Glutamatergic neuron (in vitro differentiated cells): ENCODE measurements around the gene MAST1. TPM values are rescaled to one million over a fixed set of nuclear protein-coding genes. Genes with fewer than 3 reads are reported as not detected.
"Not testable (repeated sequence)": the region's sequence is repeated elsewhere in the genome, so short reads cannot be mapped to it uniquely, and the experiment has no call there.

Source experiments
- DNase-seq: peaks from one replicate; pipeline ENCODE4 v3.0.0; 2022
- H3K27ac Mint-ChIP-seq: one replicate; pipeline ENCODE4 v1.8.0; 2020; ENCODE audit warnings: mild to moderate bottlenecking, mixed read lengths, inconsistent platforms; ENCODE audit not compliant: unreplicated experiment
- H3K27me3 Mint-ChIP-seq: one replicate; pipeline ENCODE4 v1.8.0; 2020; ENCODE audit warnings: mild to moderate bottlenecking, moderate library complexity, mixed read lengths, inconsistent platforms; ENCODE audit not compliant: unreplicated experiment
- H3K36me3 Mint-ChIP-seq: one replicate; pipeline ENCODE4 v1.8.0; 2020; ENCODE audit warnings: mild to moderate bottlenecking, mixed read lengths, inconsistent platforms; ENCODE audit not compliant: unreplicated experiment
- H3K4me1 Mint-ChIP-seq: one replicate; pipeline ENCODE4 v1.8.0; 2020; ENCODE audit warnings: mild to moderate bottlenecking, low read depth, mixed read lengths, inconsistent platforms; ENCODE audit not compliant: unreplicated experiment
- H3K4me3 Mint-ChIP-seq: one replicate; pipeline ENCODE4 v1.8.0; 2020; ENCODE audit warnings: mild to moderate bottlenecking, mixed read lengths, inconsistent platforms; ENCODE audit not compliant: unreplicated experiment
- H3K9me3 Mint-ChIP-seq: one replicate; pipeline ENCODE4 v1.8.0; 2020; ENCODE audit warnings: mild to moderate bottlenecking, moderate library complexity, mixed read lengths, inconsistent platforms; ENCODE audit not compliant: unreplicated experiment
- CTCF ChIP-seq: fragments of 200-600 bp; sonication (generic); IDR thresholded peaks from one replicate; pipeline ENCODE4 v1.5.0; 2021; ENCODE audit not compliant: partially characterized antibody, unreplicated experiment
- total RNA-seq: library from RNA; stranded (reverse); fragmentation: NEBNext Ultra II Directional; extraction: Animal tissue kit (Norgen Biotek cat#: 25700); gene quantifications from one replicate; pipeline ENCODE4 v1.2.1, GENCODE V29; 2021; ENCODE audit not compliant: unreplicated experiment

The MAST1 gene
- total RNA-seq, 1 donor from 2014 or later, result 230 TPM

GRCh38 chr19:12815088-12815487 is 23.2 kb upstream of the MAST1 start:
- TF ChIP-seq CTCF, result no peak
- H3K4me1 Mint-ChIP-seq, result no peaks in the 10 kb centered on the region
- H3K4me3 Mint-ChIP-seq, result no peak overlapping the region
- H3K36me3 Mint-ChIP-seq, result no peaks in the 10 kb centered on the region
- DNase-seq, result no peak
- H3K9me3 Mint-ChIP-seq, result no peaks in the 10 kb centered on the region
- H3K27me3 Mint-ChIP-seq, result no peaks in the 10 kb centered on the region
- H3K27ac Mint-ChIP-seq, result no peak overlapping the region

GRCh38 chr19:12817188-12817587 is 21.1 kb upstream of the MAST1 start:
- DNase-seq, H3K27me3 Mint-ChIP-seq: not testable (repeated sequence)

GRCh38 chr19:12817810-12818209 is 20.5 kb upstream of the MAST1 start:
- H3K27ac Mint-ChIP-seq, H3K36me3 Mint-ChIP-seq, DNase-seq, H3K4me1 Mint-ChIP-seq, H3K27me3 Mint-ChIP-seq, H3K9me3 Mint-ChIP-seq, H3K4me3 Mint-ChIP-seq: not testable (repeated sequence)

More at GRCh38 chr19:12817188-12817587, 21.1 kb upstream of the MAST1 start:
- H3K4me3 Mint-ChIP-seq, H3K36me3 Mint-ChIP-seq, H3K9me3 Mint-ChIP-seq, H3K27ac Mint-ChIP-seq, H3K4me1 Mint-ChIP-seq: not testable (repeated sequence)

GRCh38 chr19:12821761-12822160 is 16.6 kb upstream of the MAST1 start:
- H3K27me3 Mint-ChIP-seq, result peaks cover 5% of the 10 kb centered on the region
- no peak overlapping the region for H3K27ac Mint-ChIP-seq
- no peaks in the 10 kb centered on the region for H3K4me1 Mint-ChIP-seq
- H3K9me3 Mint-ChIP-seq, result peaks cover 2% of the 10 kb centered on the region
- DNase-seq, result no peak
- H3K4me3 Mint-ChIP-seq, result no peak overlapping the region
- H3K36me3 Mint-ChIP-seq, result no peaks in the 10 kb centered on the region
- TF ChIP-seq CTCF, result no peak

GRCh38 chr19:12825254-12826131 is 12.8 kb upstream of the MAST1 start:
- no peak overlapping the region for H3K27ac Mint-ChIP-seq
- H3K4me3 Mint-ChIP-seq, result peak overlapping the region; percentile 69
- H3K9me3 Mint-ChIP-seq, result peaks cover 2% of the 10 kb centered on the region
- DNase-seq, result peak; percentile 81
- H3K27me3 Mint-ChIP-seq, result peaks cover 10% of the 10 kb centered on the region
- H3K36me3 Mint-ChIP-seq, result no peaks in the 10 kb centered on the region
- TF ChIP-seq CTCF, result peak; percentile 65
- H3K4me1 Mint-ChIP-seq, result no peaks in the 10 kb centered on the region

- Mint-ChIP-seq H3K27ac (no peak overlapping the region), H3K4me3 (no peak overlapping the region), H3K27me3 (peaks cover 23% of the 10 kb centered on the region), H3K4me1 (peaks cover 18% of the 10 kb centered on the region), H3K36me3 (no peaks in the 10 kb centered on the region), H3K9me3 (peaks cover 11% of the 10 kb centered on the region)
- peak; percentile 73 for DNase-seq
- no peak for TF ChIP-seq CTCF
These were observed 9.8 kb upstream of the MAST1 start for GRCh38 chr19:12828494-12828893.
